Nephron progenitor cell (in vitro differentiated cells): Measurements from ENCODE around the gene CEBPG.

Experiments
- DNase-seq: peaks from one replicate; pipeline ENCODE4 v3.0.0; 2021
- H3K27ac Mint-ChIP-seq: 2 replicates; pipeline ENCODE4 v1.8.0; 2021; ENCODE audit warnings: mild to moderate bottlenecking, moderate library complexity, mixed read lengths
- H3K27me3 Mint-ChIP-seq: 2 replicates; pipeline ENCODE4 v1.8.0; 2021; ENCODE audit warnings: mild to moderate bottlenecking, low read depth, mixed read lengths; ENCODE audit not compliant: poor library complexity
- H3K36me3 Mint-ChIP-seq: 2 replicates; pipeline ENCODE4 v1.8.0; 2021; ENCODE audit warnings: low read depth, mixed read lengths
- H3K4me1 Mint-ChIP-seq: 2 replicates; pipeline ENCODE4 v1.8.0; 2021; ENCODE audit warnings: mixed read lengths
- H3K4me3 Mint-ChIP-seq: 2 replicates; pipeline ENCODE4 v1.8.0; 2021; ENCODE audit warnings: mild to moderate bottlenecking, moderate library complexity, mixed read lengths
- H3K9me3 Mint-ChIP-seq: 2 replicates; pipeline ENCODE4 v1.8.0; 2021; ENCODE audit warnings: mild to moderate bottlenecking, moderate library complexity, mixed read lengths
- TF ChIP-seq, protein P1 (sequence below): fragments of 200-600 bp; sonication (generic); IDR thresholded peaks from 2 replicates; pipeline ENCODE4 v1.5.0; 2021; ENCODE audit warnings: antibody characterized with exemption

Gene CEBPG

GRCh38 chr19:33408538-33409434, 35.3 kb downstream of the CEBPG start:
- no peak for DNase-seq
- TF ChIP-seq, protein P1, sequence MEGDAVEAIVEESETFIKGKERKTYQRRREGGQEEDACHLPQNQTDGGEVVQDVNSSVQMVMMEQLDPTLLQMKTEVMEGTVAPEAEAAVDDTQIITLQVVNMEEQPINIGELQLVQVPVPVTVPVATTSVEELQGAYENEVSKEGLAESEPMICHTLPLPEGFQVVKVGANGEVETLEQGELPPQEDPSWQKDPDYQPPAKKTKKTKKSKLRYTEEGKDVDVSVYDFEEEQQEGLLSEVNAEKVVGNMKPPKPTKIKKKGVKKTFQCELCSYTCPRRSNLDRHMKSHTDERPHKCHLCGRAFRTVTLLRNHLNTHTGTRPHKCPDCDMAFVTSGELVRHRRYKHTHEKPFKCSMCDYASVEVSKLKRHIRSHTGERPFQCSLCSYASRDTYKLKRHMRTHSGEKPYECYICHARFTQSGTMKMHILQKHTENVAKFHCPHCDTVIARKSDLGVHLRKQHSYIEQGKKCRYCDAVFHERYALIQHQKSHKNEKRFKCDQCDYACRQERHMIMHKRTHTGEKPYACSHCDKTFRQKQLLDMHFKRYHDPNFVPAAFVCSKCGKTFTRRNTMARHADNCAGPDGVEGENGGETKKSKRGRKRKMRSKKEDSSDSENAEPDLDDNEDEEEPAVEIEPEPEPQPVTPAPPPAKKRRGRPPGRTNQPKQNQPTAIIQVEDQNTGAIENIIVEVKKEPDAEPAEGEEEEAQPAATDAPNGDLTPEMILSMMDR = no peak
- Mint-ChIP-seq H3K27ac (no peak overlapping the region), H3K27me3 (peaks cover 4% of the 10 kb centered on the region), H3K36me3 (no peaks in the 10 kb centered on the region), H3K4me3 (no peak overlapping the region), H3K4me1 (no peaks in the 10 kb centered on the region), H3K9me3 (no peaks in the 10 kb centered on the region)

DNA sequence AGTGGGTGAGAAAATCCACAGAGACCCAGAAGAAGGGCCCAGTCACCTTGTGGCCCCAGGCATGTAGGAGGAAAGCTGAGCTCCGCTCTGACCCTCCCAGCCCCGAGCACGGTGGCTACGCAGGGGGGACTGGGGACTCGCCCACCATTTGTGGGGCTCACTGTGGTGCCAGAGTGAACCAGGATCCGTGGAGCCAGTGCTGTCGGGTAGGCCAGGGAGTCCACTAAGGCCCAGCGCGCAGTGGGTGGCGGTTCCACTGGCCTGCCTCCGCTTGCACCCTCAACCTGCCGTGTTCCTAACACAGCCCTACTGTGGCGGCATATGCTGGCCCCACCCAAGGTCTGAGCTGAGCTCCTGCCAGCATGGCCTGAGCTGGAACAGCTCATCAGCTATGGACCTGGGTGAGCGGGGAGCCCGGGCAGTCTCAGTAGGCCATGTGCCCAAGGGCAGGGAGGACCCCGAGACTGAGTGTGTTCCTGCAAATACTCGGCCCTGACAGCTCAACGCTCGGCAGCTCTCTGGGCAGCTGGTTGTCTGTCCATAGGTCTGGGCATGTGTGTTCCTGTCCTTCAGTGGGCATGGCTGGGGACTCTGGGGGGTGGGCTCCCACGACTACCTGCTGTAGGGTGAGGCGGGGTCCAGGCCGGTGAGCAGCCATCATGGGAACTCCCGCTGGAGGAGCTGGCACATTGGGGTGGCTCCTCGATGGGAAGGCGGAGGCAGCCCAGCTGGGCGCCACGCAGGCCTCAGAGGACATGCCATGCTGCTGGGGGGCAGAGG, 36.6 kb downstream of the CEBPG start:
- Mint-ChIP-seq H3K36me3 (no peaks in the 10 kb centered on the region), H3K9me3 (no peaks in the 10 kb centered on the region), H3K27ac (no peak overlapping the region), H3K27me3 (no peaks in the 10 kb centered on the region), H3K4me3 (no peak overlapping the region), H3K4me1 (no peaks in the 10 kb centered on the region)
- TF ChIP-seq, protein P1 = no peak
- DNase-seq = no peak

DNA sequence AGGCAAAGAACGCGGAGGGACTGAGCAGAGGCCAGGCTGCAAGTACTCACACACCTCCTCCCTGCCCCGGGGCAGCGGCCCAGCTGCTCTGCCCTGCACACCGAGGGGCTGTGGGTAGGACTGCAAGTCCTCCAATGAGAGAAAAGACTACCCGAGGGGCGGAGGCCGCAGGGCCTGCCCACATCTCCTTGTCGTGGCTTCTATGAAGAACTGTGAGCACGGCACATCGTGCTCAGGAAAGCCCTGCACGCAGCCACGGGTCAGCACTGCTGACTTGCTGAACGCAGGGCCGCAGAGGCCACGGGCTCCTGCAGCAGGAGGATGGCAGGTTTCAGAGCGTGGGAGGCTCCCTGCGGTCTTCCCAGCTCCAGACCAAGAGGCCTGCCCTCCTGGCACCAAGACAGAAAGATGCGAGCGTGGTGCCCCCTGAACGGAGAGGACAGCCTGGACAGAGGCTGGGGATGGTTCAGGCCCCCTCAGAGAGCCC, 37.4 kb downstream of the CEBPG start:
- Mint-ChIP-seq H3K27ac (no peak overlapping the region), H3K4me1 (no peaks in the 10 kb centered on the region), H3K36me3 (no peaks in the 10 kb centered on the region), H3K27me3 (no peaks in the 10 kb centered on the region), H3K9me3 (no peaks in the 10 kb centered on the region), H3K4me3 (no peak overlapping the region)
- TF ChIP-seq, protein P1 = no peak
- no peak for DNase-seq

GRCh38 chr19:33411621-33412180, 38.2 kb downstream of the CEBPG start:
- no peaks in the 10 kb centered on the region for H3K27me3 Mint-ChIP-seq
- H3K4me1 Mint-ChIP-seq = peaks cover 7% of the 10 kb centered on the region
- H3K4me3 Mint-ChIP-seq = no peak overlapping the region
- H3K36me3 Mint-ChIP-seq = no peaks in the 10 kb centered on the region
- TF ChIP-seq, protein P1 = no peak
- H3K9me3 Mint-ChIP-seq = no peaks in the 10 kb centered on the region
- no peak for DNase-seq
- H3K27ac Mint-ChIP-seq = no peak overlapping the region

- H3K27me3 Mint-ChIP-seq = no peaks in the 10 kb centered on the region
- H3K4me1 Mint-ChIP-seq = peaks cover 12% of the 10 kb centered on the region
- H3K9me3 Mint-ChIP-seq = no peaks in the 10 kb centered on the region
- no peak for DNase-seq
- no peaks in the 10 kb centered on the region for H3K36me3 Mint-ChIP-seq
- TF ChIP-seq, protein P1 = no peak
- H3K4me3 Mint-ChIP-seq = no peak overlapping the region
- H3K27ac Mint-ChIP-seq = no peak overlapping the region
These were observed 39.3 kb downstream of the CEBPG start for GRCh38 chr19:33412601-33413425.
